PC-3 (cell line): Measurements from ENCODE around the gene ST7.

ENCODE experiments used
- EZH2 ChIP-seq: fragments of 300-600 bp; sonication (generic); IDR thresholded peaks from one replicate; pipeline ENCODE4 v1.6.1; 2017; ENCODE audit warnings: antibody characterized with exemption, mild to moderate bottlenecking, low read length; ENCODE audit not compliant: unreplicated experiment
- EZH2phosphoT487 ChIP-seq: fragments of 300-600 bp; sonication (generic); IDR thresholded peaks from 2 replicates; pipeline ENCODE4 v1.6.1; 2018; ENCODE audit warnings: mild to moderate bottlenecking, antibody characterized with exemption, low read length, borderline replicate concordance
- TF ChIP-seq, protein P1 (sequence below): fragments of 300-600 bp; sonication (generic); conservative IDR thresholded peaks from 2 replicates; pipeline ENCODE4 v1.5.1; 2017; ENCODE audit warnings: antibody characterized with exemption, low read depth, mild to moderate bottlenecking, low read length

DNA sequence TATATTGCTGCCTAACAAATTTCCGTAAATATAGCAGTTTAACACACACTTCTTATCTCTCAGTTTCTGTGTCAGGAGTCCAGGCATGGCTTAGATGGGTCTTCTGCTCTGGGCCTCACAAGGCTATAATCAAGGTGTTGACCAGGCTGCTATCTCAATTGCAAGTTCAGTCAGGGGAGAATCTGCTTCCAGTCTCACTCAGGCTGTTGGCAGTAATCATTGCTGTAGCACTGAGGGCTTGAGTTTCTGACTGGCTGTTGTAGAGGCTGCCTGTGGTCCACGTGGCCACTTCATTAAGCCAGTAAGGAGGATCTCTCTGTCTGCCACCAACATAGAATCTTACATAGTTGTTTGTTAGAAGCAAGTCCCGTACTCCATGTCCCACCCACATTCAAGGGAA is 138.4 kb downstream of the ST7 start:
- TF ChIP-seq, protein P1, sequence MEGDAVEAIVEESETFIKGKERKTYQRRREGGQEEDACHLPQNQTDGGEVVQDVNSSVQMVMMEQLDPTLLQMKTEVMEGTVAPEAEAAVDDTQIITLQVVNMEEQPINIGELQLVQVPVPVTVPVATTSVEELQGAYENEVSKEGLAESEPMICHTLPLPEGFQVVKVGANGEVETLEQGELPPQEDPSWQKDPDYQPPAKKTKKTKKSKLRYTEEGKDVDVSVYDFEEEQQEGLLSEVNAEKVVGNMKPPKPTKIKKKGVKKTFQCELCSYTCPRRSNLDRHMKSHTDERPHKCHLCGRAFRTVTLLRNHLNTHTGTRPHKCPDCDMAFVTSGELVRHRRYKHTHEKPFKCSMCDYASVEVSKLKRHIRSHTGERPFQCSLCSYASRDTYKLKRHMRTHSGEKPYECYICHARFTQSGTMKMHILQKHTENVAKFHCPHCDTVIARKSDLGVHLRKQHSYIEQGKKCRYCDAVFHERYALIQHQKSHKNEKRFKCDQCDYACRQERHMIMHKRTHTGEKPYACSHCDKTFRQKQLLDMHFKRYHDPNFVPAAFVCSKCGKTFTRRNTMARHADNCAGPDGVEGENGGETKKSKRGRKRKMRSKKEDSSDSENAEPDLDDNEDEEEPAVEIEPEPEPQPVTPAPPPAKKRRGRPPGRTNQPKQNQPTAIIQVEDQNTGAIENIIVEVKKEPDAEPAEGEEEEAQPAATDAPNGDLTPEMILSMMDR: no peak
- TF ChIP-seq EZH2 (no peak), EZH2phosphoT487 (no peak)
